HepG2 (cell line): ENCODE data around the gene TMEM266. TPM values are rescaled to one million over a fixed set of nuclear protein-coding genes. Genes with fewer than 3 reads are reported as not detected.

Experiments
- ATAC-seq: fragments of 200-7000 bp; cut with Tn5 transposase; 3 replicates; pipeline ENCODE4 v1.9.1; 2020; ENCODE audit warnings: mild to moderate bottlenecking, moderate library complexity
- BruUV-seq: library from RNA; stranded (reverse); fragments of 400-500 nt; replicated peaks from 2 replicates; lab custom pipeline; 2021; lab: Mats Ljungman, UMichigan
- CTCF ChIA-PET: fragments of 300-600 bp; formaldehyde crosslinking; extraction: SDS; loops from one replicate; lab custom pipeline; 2021; ENCODE audit warnings: low total read pairs, inconsistent platforms, low intra/inter-chr PET ratio; lab: Yijun Ruan, JAX
- POLR2A ChIA-PET: fragments of 350-600 bp; sonication (Branson Sonifier 250); formaldehyde crosslinking; loops from one replicate; lab custom pipeline; 2020; ENCODE audit warnings: antibody characterized with exemption, inconsistent platforms; lab: Yijun Ruan, JAX
- DNase-seq: peaks from one replicate; pipeline ENCODE4 v3.0.0-alpha.2; 2015; ENCODE audit warnings: low spot score
- FAIRE-seq: peaks from 3 replicates; lab custom pipeline; 2011; peaks lifted over from hg19 to GRCh38; lab: Jason Lieb, UNC
- H2AFZ ChIP-seq: one replicate; pipeline ENCODE4 v1.6.1; 2011; ENCODE audit warnings: low read length, inconsistent platforms
- H3K27ac ChIP-seq: fragments of 300-600 bp; 3 replicates; pipeline ENCODE4 v1.8.0; 2011; ENCODE audit warnings: mixed run types, mild to moderate bottlenecking, mixed read lengths, low read length, inconsistent platforms; ENCODE audit not compliant: insufficient read depth; ENCODE audit errors: extremely low read length
- H3K27me3 ChIP-seq, 2 experiments: fragments of 200-600 bp in 1 of 2; 2 replicates in 1 of 2; 3 replicates in 1 of 2; pipeline versions ENCODE4 v1.6.0 to v1.8.0; 2011; ENCODE audit warnings: low read length in 2 of 2, mild to moderate bottlenecking in 2 of 2, moderate library complexity in 2 of 2, inconsistent platforms in 1 of 2; ENCODE audit not compliant: insufficient read depth in 2 of 2, control insufficient read depth in 1 of 2
- H3K36me3 ChIP-seq, 2 experiments: fragments of 200-600 bp in 1 of 2; replicated peaks in 1 of 2; 2 replicates in 1 of 2; 3 replicates in 1 of 2; pipeline versions ENCODE4 v1.5.1 to v1.8.0; 2011; ENCODE audit warnings: low read length in 2 of 2, inconsistent platforms in 1 of 2; ENCODE audit not compliant: insufficient read depth in 2 of 2, control insufficient read depth in 1 of 2
- H3K4me1 ChIP-seq: 2 replicates; pipeline ENCODE4 v1.5.1; 2012; ENCODE audit warnings: low read length, inconsistent platforms; ENCODE audit not compliant: insufficient read depth
- H3K4me2 ChIP-seq: 2 replicates; pipeline ENCODE4 v1.6.0; 2011; ENCODE audit warnings: low read depth, low read length, inconsistent platforms
- H3K4me3 ChIP-seq, 3 experiments: fragments of 200-600 bp in 1 of 3; sonication (generic), shearing (Covaris generic) in 1 of 3; replicated peaks in 1 of 3; 2 replicates each; pipeline ENCODE4 v1.5.1; 2011 to 2016; ENCODE audit warnings: low read length in 3 of 3, inconsistent platforms in 2 of 3, low read depth in 2 of 3, mild to moderate bottlenecking in 2 of 3, control low read depth in 1 of 3, mixed read lengths in 1 of 3; ENCODE audit not compliant: insufficient read depth in 1 of 3
- H3K79me2 ChIP-seq: one replicate; pipeline ENCODE4 v1.6.1; 2011; ENCODE audit warnings: low read length, inconsistent platforms; ENCODE audit not compliant: insufficient read depth
- H3K9ac ChIP-seq: 2 replicates; pipeline ENCODE4 v1.6.0; 2011; ENCODE audit warnings: mild to moderate bottlenecking, low read depth, low read length, inconsistent platforms; ENCODE audit not compliant: insufficient read depth
- H3K9me3 ChIP-seq: 2 replicates; pipeline ENCODE4 v1.5.1; 2012; ENCODE audit warnings: mild to moderate bottlenecking, low read length
- H4K20me1 ChIP-seq: 2 replicates; pipeline ENCODE4 v1.6.0; 2011; ENCODE audit warnings: inconsistent platforms, mild to moderate bottlenecking, low read length, moderate library complexity; ENCODE audit not compliant: insufficient read depth
- MIER2 ChIP-seq: IDR thresholded peaks from 2 replicates; pipeline ENCODE4 v1.6.1; 2016; ENCODE audit warnings: missing biosample characterization, missing genetic modification reagents
- MZF1 ChIP-seq: sonication (generic); formaldehyde crosslinking; IDR thresholded peaks from 2 replicates; pipeline ENCODE4 v1.8.1; 2023; ENCODE audit warnings: mild to moderate bottlenecking, missing genetic modification reagents, borderline replicate concordance
- ZNF121 ChIP-seq: sonication (generic); formaldehyde crosslinking; IDR thresholded peaks from 2 replicates; pipeline ENCODE4 v1.5.0; 2020; ENCODE audit warnings: mild to moderate bottlenecking, missing genetic modification reagents
- WGBS: methylation state at CpG from one replicate; pipeline ENCODE4 v1.1.6; 2017; ENCODE audit warnings: low lambda C conversion rate; 5-methylcytosine and 5-hydroxymethylcytosine counted together
- in situ Hi-C: cut with HindIII; loops from 2 replicates; pipeline ENCODE4 v1.10.0; 2017; ENCODE audit warnings: low pct_unique_long_range_greater_than_20kb; ENCODE audit not compliant: extremely low pct_ligation_motif_present
- intact Hi-C: fragments of 100-400 bp; cut with micrococcal nuclease; formaldehyde crosslinking; loops from one replicate; pipeline ENCODE4 v1.10.0; 2022; ENCODE audit not compliant: unreplicated experiment
- polyA plus RNA-seq, 8 experiments: library from polyadenylated mRNA; depleted of rRNA in 3 of 8; stranded (reverse) in 7 of 8; unstranded in 1 of 8; fragments of >200 nt; fragmentation: Illumina TruSeq in 4 of 8; extraction: Trizol in 4 of 8; gene quantifications; 2 replicates each; pipeline versions ENCODE4 v1.2.1 to v1.2.3, GENCODE V29; 2011 to 2016; ENCODE audit warnings: low read depth in 4 of 8, missing spikeins in 1 of 8, mixed read lengths in 1 of 8; ENCODE audit not compliant: insufficient read depth in 1 of 8
- total RNA-seq, 5 experiments: library from RNA; depleted of rRNA; stranded (reverse); fragments of >200 nt; fragmentation: Illumina TruSeq; extraction: Trizol; gene quantifications; 2 replicates each; pipeline ENCODE4 v1.2.3, GENCODE V29; 2016; ENCODE audit warnings: low read depth in 1 of 5
- TF ChIP-seq, protein P1 (sequence below): sonication (generic); formaldehyde crosslinking; IDR thresholded peaks from 2 replicates; pipeline ENCODE4 v1.4.0; 2020; ENCODE audit warnings: missing genetic modification reagents
- TF ChIP-seq, protein P2 (sequence below): sonication (generic); formaldehyde crosslinking; IDR thresholded peaks from 2 replicates; pipeline ENCODE4 v1.4.0; 2020; ENCODE audit warnings: missing genetic modification reagents, mild to moderate bottlenecking, borderline replicate concordance

The TMEM266 gene
- total and polyA plus RNA-seq, 2 of the 13 experiments (the other 11 are each of a cell fraction or from before 2014, with no cell fraction given): 0.04 TPM; not detected in 1

DNA sequence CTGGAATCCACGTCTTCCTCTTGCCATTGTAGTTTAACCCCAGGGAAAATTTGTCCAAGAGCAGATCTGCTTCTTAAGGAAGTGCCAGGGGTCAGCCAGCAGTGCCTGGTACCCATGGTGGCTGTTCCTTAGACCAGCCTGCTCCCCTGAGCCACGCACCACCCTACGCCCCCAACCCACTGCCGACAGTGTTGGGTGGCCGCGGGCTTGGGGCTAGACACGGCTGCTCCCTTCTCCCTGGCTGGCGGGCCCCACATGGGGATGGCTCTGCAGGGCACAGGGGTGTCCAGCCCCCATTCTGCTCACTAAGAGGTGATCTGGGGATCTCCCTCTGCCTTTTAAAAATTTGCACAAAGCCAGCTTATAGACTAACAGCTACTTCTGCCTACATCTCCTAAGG lies 104.8 kb downstream of the TMEM266 start:
- no peak overlapping the region for H3K27ac ChIP-seq
- peaks cover 28% of the 10 kb centered on the region for H3K4me1 ChIP-seq
- no peak for FAIRE-seq
- H3K27me3 ChIP-seq: peaks cover 0 to 45% of the 10 kb centered on the region in 2 experiments; a peak in 4 of 5 replicates
- no peaks in the 10 kb centered on the region for H3K36me3 ChIP-seq
- intact Hi-C loops (no loop called here), in situ Hi-C loops (no loop called here)
- BruUV-seq: no TSS peak
- no peak for ATAC-seq
- no peaks in the 10 kb centered on the region for H4K20me1 ChIP-seq
- TF ChIP-seq MZF1 (no peak), MIER2 (CRISPR knock-in tag) (no peak)
- TF ChIP-seq, protein P1, sequence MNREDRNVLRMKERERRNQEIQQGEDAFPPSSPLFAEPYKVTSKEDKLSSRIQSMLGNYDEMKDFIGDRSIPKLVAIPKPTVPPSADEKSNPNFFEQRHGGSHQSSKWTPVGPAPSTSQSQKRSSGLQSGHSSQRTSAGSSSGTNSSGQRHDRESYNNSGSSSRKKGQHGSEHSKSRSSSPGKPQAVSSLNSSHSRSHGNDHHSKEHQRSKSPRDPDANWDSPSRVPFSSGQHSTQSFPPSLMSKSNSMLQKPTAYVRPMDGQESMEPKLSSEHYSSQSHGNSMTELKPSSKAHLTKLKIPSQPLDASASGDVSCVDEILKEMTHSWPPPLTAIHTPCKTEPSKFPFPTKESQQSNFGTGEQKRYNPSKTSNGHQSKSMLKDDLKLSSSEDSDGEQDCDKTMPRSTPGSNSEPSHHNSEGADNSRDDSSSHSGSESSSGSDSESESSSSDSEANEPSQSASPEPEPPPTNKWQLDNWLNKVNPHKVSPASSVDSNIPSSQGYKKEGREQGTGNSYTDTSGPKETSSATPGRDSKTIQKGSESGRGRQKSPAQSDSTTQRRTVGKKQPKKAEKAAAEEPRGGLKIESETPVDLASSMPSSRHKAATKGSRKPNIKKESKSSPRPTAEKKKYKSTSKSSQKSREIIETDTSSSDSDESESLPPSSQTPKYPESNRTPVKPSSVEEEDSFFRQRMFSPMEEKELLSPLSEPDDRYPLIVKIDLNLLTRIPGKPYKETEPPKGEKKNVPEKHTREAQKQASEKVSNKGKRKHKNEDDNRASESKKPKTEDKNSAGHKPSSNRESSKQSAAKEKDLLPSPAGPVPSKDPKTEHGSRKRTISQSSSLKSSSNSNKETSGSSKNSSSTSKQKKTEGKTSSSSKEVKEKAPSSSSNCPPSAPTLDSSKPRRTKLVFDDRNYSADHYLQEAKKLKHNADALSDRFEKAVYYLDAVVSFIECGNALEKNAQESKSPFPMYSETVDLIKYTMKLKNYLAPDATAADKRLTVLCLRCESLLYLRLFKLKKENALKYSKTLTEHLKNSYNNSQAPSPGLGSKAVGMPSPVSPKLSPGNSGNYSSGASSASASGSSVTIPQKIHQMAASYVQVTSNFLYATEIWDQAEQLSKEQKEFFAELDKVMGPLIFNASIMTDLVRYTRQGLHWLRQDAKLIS: no peak
- H3K4me3 ChIP-seq: no peak overlapping the region
- H3K79me2 ChIP-seq: no peaks in the 10 kb centered on the region
- H2AFZ ChIP-seq: no peak overlapping the region
- ChIA-PET POLR2A (no interaction called here), CTCF (no interaction called here)
- no peak for DNase-seq
- no peaks in the 10 kb centered on the region for H3K9me3 ChIP-seq
- no peak overlapping the region for H3K4me2 ChIP-seq
- 77% methylated on average over 6 of the region's 8 CpGs for WGBS
- H3K9ac ChIP-seq: no peak overlapping the region

DNA sequence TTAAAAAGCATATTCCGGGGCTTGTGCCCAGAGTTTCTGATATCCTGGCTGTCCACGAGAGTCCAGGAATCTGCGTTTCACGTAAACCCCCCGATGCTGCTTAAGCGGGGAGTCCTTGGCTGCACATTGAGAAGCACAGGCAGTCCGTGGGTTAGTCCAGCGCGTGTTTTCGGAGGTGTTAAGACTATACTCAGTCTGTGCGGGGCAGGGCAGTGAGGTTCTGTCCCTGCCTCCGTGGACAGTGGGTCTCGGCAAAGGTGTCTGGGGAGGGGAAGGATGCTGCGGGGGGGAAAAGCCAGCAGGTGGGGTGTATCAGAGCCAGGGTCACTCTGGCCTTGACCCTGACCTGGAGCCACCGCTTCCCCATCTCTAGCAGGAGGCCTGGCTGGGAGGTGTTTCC lies 106.2 kb downstream of the TMEM266 start:
- intact Hi-C loops: no loop called here

More for the DNA sequence above, 106.2 kb downstream of the TMEM266 start:
- Histone ChIP-seq H3K79me2 (no peaks in the 10 kb centered on the region), H3K9ac (no peak overlapping the region), H3K27ac (no peak overlapping the region), H3K4me3 (no peak overlapping the region), H3K4me1 (peaks cover 28% of the 10 kb centered on the region), H2AFZ (no peak overlapping the region), H3K4me2 (no peak overlapping the region), H3K36me3 (no peaks in the 10 kb centered on the region), H3K9me3 (no peaks in the 10 kb centered on the region), H3K27me3 (peaks cover 0 to 34% of the 10 kb centered on the region in 2 experiments; a peak in 4 of 5 replicates), H4K20me1 (no peaks in the 10 kb centered on the region)
- CTCF ChIA-PET: no interaction called here
- WGBS: 72% methylated on average over 8 of the region's 15 CpGs
- no TSS peak for BruUV-seq
- FAIRE-seq (no peak), ATAC-seq (no peak), DNase-seq (no peak)
- POLR2A ChIA-PET: no interaction called here
- in situ Hi-C loops: no loop called here
- TF ChIP-seq ZNF121 (CRISPR knock-in tag): peak; percentile 56; the same call in 1 of the 2 replicates
- TF ChIP-seq, protein P2, sequence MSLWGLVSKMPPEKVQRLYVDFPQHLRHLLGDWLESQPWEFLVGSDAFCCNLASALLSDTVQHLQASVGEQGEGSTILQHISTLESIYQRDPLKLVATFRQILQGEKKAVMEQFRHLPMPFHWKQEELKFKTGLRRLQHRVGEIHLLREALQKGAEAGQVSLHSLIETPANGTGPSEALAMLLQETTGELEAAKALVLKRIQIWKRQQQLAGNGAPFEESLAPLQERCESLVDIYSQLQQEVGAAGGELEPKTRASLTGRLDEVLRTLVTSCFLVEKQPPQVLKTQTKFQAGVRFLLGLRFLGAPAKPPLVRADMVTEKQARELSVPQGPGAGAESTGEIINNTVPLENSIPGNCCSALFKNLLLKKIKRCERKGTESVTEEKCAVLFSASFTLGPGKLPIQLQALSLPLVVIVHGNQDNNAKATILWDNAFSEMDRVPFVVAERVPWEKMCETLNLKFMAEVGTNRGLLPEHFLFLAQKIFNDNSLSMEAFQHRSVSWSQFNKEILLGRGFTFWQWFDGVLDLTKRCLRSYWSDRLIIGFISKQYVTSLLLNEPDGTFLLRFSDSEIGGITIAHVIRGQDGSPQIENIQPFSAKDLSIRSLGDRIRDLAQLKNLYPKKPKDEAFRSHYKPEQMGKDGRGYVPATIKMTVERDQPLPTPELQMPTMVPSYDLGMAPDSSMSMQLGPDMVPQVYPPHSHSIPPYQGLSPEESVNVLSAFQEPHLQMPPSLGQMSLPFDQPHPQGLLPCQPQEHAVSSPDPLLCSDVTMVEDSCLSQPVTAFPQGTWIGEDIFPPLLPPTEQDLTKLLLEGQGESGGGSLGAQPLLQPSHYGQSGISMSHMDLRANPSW: no peak
